Hindlimb muscle (tissue), 1 donor: ENCODE results near the gene FAM78A. TPM values are rescaled to one million over a fixed set of nuclear protein-coding genes. Genes with fewer than 3 reads are reported as not detected.
A peak's percentile ranks its signal among the peaks of the same experiment; 100 is the strongest.

Experiments
- DNase-seq: peaks from one replicate; pipeline ENCODE4 v3.0.0-alpha.2; 2013
- polyA plus RNA-seq: library from polyadenylated mRNA; unstranded; fragments of 120-200 nt; gene quantifications from one replicate; pipeline ENCODE4 v1.2.1, GENCODE V29; 2013; ENCODE audit not compliant: insufficient read length

FAM78A gene
- polyA plus RNA-seq, 1 donor: 44.5 TPM

DNA sequence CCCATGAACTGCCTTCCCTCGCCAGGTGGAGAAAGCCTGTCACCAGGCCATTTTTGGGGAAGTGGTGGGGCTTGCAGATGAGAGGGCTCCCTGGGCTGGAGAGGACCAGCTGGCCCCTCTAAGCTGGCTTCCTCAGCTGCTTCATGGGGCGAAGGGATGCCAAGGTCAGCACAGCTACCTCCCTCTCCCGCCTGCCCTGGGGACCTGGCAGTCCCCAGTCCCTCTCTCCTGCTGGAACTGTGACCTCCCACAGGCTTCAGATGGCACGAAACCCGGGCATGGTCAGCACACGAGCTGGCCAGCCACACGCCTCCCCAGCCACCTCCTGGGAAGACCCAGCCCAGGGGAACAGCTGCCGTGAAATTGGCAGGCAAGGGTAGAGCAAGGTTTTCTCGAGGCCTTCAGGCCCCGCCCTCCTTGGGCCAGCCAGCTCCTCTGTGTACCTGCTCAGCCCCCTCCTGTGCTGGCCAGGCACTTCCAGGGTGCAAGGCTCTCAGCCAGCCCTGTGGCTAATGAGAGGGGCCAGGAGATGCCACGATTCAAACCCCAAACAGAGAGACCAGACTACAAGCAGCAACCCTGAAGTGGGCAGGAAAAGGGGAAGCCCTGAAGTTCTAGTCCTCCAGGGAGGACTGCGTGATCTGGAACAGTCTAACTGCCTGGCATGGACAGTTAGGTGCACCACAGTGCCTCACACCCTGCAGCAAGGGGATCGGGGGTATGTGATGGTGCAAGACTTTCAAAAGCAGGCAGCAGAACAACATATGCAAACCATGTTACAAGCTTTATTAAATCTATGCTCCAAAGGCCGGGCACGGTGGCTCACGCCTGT, 26.1 kb upstream of the FAM78A start:
- DNase-seq: no peak

DNA sequence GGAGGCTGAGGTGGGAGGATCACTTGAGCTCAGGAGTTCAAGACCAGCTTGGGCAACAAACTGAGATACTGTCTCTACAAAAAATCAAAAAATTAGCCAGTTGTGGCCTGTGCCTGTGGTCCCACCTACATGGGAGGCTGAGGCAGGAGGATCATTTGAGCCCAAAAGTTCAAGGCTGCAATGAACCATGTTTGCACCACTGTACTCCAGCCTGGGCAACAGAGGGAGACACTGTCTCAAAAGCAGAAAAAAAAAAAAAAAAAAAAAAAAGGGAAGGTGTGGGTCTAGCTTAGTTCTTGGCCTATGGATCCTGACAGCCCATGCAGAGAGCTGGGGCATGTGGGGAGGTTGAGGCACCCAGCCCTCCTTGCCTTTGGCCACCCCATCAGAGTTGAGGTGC, 24.1 kb upstream of the FAM78A start:
- no peak for DNase-seq

DNA sequence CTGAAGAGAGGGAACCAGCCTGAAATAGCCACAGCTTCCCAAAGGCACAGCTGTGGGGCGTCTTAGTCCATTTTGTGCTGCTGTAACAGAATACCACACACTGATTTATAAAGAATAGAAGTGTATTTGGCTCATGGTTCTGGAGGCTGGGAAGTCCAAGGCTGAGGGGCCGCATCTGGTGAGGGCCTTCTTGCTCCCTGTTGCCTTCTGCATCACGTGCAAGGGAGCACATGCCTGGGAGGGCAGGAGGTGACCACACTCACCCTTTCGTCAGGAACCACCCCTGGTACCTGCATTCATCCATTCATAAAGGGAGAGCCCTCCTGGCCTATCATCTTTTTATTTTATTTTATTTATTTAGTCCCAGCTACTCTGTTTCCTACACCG, 23.6 kb upstream of the FAM78A start:
- no peak for DNase-seq

DNA sequence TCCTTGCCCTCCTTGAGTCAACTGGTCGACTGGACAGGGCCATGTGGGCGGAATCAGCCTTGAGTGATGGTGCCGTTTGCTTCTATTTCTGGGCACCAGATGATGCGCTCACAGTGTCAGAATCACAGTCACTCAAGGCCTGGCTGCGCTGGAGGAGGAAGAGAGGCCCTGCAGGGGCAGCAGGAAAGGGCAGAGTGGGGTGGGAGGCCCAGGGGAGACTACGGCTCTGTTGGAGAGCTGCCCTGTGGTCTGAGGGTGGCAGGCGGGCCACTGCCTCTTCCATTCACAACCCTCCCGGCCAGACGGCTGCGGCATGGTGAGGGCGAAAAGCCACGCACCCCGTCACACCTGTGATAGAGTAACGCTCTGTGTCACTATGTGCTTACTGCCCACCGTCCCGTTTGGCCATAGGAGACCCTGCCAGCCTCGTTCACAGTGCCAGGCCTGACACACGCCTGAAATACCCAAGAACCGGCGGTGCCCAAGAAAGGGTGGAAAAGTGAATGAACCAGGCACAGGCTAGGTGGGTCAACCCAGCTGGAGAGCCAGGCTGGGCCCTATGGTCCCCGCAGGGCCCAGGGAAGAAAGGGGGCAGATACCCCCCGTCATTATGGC, 23.1 kb upstream of the FAM78A start:
- DNase-seq: no peak

DNA sequence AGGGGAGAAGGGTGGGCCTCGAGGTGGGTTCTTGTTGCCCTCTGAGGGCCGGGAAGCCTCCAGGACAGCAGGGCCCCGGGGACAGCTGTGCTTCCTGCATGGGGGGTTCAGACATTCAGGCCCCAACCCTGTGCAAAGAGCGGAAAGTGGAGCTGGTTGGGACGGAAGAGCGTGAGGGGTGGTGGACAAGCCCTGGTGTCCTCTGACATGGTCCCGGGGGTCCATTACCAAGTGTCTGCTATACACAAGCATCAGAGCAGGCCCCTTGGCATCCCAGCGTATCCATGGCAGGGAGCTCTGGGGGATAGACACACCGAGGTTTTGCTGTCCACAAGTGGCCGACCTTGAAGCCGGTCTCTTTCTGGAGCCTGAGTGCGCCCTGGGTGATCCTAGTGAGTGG, 22.5 kb upstream of the FAM78A start:
- no peak for DNase-seq

DNA sequence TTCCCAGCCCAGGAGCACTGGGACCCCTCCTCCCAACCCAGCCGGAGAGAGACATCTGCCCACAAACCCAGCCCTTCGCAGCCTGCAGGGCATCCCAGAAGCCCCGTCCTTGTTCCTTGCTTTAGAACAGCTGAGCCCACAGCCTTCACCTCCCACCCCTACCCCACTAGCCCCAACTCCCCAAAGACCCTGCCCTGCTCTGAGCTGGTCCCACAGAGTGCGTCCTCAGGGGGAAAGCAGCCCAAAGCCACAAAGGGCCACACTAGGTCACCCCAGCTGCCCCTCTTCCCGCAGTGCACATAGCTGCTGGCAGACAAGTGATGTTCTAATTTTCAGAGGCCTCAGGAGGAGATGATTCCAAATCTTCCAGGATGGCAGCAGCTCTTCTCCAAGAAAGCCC, 22.0 kb upstream of the FAM78A start:
- DNase-seq: no peak

DNA sequence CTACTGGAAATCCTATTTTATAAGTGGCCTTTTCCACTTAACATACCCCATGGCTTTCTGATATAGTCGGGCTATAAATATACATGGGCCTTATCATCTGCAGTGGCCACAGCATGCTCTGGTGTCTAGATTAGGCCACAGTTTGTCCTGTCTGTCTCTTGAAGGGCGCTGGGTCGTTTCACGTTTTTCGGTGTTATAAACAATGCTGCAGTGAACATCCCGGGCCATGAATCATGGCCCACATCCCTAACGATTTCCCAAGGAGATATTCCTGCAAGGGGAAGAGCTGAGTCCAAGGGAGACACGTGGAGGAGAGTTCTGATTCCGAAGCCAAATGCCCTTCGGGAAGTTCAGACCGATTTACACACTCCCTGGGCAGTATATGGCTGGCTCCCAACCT, 21.6 kb upstream of the FAM78A start:
- DNase-seq: no peak

DNA sequence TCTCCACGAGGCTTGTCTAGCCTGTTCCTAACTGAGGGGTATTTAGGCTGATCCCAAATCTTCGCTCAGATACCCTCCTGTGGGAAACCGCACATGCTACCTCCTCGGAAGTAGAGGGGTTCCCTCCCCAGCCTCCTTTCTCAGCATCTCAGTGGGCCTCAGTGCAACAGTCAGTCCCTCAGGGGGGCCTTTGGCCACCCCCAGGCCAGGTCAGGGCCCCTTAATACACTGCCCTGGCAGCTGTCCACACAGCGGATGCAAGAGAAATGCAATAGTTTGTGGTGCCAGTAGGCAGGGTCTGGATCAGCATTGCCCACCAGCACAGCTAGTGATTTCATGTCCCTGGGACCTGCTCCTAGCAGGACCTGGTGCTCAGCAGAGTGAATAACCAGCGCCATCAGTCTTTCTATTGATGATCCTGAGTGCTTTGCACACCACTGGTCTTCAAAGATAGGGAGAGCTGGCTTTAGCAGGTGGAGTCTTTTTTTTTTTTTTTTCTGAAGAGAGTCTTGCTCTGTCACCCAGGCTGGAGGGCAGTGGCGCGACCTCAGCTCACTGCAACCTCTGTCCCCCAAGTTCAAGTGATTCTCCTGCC, 20.7 kb upstream of the FAM78A start:
- DNase-seq: no peak

DNA sequence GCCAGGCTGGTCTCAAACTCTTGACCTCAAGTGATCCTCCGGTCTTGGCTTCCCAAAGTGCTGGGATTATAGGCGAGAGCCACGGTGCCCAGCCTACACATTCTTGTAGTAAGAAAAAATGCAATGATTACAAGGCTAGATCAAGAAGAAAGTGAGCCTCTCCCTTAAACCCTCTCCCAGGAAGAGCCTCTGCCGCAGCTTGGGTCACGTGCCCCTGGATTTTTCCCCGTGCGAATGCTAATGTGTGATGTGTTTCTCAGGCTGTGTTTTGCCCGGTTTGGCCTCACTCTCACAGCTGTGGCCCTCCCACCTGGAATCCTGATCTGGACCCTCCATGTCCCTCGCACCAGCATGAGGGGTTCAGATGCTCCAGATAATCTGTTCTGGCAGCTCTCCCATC, 20.1 kb upstream of the FAM78A start:
- DNase-seq: no peak

DNA sequence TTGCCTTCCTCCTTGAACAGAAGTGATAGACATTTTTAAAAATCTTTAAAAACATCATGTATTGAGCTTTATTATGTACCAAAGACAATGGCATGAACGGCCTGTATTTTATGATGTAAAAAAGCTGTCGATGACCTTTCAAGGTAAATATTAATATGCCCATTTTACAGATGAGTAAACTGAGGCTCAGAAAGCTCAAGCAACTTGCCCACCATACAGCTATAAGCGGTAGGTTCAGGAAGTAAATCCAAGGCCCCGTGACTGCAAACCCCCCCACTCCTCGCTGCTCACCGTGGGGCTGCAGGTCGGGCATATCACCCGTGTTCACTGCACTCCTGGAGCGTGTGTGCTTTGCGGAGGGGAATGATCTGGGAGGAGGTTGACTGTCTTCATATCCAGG, 16.6 kb upstream of the FAM78A start:
- no peak for DNase-seq

DNA sequence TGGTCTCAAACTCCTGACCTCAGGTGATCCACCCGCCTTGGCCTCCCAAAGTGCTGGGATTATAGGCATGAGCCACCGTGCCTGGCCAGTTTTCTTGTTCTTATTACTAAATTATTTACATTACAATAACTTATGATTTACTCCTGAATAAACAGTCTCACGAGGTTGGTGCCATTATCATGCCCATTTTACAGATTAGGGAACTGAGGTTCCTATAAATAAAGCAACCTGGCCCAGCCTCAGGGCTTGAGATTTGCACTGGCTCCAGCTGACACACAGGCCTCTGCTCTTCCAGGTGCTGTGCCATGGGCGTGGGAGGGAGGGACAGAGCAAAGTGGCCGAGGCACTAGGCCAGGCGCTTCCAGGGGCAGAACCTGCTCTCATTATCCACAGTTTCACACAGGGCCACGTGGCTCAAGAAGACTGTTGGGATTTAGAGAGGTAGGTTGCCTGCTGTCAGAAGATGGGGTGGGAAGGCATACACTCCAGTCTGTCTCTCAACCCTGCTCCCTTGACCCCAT, 15.5 kb upstream of the FAM78A start:
- no peak for DNase-seq

DNA sequence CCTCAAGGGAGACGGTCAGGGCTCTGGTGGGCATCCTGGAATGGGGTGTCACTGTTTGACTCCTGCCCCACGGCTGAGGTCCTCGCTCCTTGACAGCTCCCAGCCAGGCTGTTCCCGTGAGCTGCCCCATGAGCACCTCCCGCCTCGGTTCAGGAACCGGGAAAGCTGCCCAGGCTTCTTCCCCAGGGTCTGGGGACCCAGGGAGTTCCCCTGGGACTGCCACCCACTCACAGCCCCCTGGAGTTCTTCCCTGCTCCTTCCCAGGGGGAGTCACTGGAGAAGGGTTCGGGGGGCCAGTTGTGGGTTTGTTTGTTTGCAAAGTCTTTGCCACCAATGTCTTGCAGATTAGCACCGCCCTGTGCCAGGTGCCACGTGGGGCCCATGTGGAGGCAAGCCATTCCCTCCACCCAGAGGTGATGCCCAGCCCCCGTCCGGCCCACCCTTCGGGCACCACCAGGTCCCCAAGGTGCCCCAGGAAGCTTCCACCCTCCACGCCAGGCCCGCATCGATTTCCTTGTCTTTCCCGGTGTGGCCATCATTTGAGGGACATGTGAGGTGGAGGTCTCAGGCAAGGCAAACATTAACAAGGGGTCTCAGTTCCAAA, 14.6 kb upstream of the FAM78A start:
- no peak for DNase-seq

DNA sequence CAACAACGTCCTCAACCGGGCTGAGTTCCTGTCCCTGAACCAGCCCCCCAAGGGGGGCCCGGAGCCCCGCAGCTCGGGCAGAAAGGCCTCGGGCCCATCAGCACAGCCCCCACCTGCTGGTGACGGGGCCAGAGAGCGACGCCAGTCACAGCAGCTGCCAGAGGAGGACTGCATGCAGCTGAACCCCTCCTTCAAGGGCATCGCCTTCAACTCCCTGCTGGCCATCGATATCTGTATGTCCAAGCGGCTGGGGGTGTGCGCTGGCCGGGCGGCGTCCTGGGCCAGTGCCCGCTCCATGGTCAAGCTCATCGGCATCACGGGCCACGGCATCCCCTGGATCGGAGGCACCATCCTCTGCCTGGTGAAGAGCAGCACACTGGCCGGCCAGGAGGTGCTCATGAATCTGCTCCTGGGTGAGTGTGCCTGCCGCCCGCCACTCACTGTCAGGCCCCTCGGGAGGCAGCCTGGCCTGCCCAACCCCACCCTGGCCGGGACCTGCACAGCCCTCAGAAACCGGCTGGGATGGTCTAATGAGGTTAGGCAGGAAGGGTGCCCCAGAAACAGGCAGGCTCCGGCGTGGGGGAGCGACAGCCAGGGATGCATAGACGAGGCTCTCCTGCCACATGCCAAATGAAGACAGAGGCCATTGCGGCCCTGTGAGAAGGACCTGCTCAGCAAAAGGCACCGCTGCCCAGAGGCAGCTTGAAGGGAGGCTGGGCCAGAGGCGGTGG, 13.9 kb upstream of the FAM78A start:
- no peak for DNase-seq

DNA sequence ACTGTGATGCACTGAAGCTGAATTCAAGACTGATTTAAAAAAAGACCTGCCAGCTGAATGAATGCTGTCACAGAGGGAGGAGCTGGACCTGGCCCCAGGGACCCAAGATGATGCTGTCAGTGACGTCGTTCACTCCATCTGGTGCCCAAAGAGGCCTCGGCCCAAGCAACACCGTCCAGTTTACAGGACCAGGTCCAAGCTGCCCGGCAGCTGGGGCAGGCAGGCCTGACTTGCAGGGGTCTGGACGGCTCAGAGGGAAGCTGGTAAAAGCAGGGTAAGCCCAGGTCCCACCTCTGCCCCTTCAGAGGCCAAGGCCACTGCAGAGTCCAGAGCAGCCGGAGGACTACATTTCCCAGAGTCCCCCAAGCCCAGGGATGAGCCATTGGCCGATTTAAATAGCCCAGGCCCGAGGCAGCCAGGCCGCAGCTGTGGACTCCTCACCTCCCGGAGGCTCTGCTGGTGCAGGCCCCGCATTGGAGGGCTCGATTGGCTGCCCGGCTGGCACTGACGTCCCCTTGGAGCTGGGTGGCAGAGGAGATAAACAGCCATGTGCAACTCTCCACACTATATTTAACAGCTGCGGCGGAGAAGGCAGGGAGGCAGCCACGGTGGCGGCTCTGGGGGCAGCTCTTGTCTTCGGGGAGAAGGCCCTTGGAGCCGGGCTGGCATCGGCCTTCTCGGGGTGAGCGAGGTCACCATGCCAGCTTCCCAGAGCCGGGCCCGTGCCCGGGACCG, 13.2 kb upstream of the FAM78A start, which contains the start of gene PLPP7:
Gene PLPP7, plus strand, starts transcription at position 423 of the 735 bp plus-strand sequence. Its CDS starts 275 bp downstream, at position 698.
- DNase-seq: peak; percentile 82

DNA sequence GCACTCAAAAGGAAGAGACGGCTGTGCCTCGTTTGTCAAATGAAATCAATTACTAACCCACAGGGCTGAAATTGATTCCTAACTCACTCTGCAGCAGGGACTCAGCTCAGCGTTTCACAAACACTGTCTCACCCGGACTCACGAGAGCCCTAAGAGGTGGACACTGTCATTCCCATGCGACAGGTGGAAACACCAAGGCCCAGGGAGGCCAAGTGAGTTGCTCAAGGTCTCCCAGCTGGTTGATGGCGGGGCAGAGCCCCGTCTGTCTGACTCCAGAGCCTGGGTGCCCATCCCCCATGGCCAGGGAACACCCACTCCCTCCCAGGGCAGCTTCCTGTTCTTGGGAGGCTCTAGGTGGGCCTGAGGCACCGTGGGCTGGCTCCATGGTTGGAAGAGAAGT, 11.9 kb upstream of the FAM78A start:
- DNase-seq: no peak

DNA sequence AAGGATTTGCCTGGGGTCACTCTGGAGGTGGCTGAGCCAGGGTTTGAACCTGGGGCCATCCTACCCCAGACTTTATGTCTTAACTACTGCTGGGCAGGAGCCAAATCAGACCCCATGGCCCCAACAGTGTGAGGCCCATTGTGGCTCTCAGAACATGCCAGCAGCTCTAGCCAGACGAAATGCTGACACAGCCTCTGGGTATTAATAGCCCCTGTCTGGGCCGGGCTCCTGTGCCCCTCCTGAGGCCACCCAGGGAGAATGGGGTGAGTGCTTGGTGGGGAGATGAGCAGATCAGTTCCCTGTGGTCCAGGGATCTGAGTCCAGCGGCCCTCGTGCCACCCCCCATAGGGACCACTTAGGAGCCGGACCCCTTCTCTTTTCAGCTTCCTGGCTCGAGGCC, 11.0 kb upstream of the FAM78A start:
- DNase-seq: no peak

DNA sequence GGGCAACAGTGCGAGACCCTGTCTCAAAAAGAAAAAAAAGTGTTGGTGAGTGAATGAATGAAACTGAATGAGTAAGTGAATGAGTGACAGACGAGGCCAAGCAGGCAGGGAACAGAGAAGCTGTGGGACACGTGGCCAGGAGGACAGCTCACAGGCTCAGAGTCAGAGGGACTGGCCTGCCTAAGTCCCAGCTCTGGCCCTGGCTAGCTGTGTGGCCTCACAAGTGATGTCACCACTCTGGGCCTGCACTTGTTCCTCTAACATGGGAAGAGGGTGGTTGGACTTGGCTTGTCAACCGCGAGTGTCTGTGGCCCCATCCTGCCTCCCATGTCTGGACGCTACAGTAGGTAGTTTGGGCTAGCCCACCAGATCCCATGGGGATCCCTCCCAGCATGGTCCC, 8.5 kb upstream of the FAM78A start:
- no peak for DNase-seq

DNA sequence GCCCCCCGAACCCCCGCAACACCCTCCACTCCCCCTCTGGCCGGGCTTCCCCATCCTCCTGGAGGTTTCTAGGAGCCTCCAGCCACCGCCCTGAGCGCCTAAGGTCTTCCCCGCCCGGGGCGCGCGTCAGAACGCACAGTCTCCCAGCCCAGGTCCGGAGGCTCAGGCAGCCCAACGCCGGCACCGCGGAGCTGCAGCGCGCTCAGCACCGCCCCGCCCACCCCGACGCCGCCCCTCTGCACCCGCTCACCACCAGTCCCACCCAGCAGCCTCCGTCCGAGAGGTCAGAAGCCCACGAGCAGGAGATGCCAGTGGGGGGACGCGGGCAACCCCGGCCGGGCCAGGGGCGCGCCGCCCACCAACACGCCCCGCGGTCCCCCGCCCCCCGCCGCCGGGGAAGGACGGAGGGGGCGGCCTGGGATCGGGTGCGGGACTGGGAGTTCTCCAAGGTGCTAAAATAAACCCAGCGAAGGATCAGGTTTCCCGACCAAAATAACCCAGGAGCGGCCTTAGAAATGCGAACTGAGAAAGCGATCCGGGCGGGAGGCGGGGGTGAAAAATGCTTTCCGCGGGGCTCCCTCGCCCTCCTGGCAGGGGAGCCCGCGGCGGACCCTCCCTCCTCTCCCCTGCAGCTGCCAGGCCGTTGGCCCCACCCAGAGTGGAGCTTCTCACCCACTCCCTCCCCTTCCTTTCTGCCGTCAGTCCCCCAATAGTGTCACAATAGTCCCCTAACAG, 6.5 kb upstream of the FAM78A start:
- DNase-seq: peak; percentile 53

DNA sequence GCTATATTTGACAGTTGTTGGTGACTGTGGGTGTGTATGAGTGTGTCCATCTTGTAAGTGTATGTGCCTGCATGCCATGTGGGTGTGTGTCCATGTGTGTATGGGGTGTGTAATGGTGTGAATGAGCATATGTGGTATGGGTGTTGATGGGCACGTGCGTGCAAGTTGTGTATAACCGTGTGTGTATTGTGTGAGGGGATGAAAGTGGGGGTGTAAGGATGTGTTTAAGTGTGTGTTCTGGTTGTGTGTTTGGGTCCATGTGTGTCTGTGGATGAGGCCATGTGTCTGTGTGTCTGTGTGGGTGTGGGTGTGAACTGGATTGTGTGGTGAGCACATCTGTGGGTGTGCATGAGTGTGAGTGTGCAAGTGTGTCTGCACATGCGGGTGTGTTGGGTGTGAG, 5.9 kb upstream of the FAM78A start:
- DNase-seq: no peak

DNA sequence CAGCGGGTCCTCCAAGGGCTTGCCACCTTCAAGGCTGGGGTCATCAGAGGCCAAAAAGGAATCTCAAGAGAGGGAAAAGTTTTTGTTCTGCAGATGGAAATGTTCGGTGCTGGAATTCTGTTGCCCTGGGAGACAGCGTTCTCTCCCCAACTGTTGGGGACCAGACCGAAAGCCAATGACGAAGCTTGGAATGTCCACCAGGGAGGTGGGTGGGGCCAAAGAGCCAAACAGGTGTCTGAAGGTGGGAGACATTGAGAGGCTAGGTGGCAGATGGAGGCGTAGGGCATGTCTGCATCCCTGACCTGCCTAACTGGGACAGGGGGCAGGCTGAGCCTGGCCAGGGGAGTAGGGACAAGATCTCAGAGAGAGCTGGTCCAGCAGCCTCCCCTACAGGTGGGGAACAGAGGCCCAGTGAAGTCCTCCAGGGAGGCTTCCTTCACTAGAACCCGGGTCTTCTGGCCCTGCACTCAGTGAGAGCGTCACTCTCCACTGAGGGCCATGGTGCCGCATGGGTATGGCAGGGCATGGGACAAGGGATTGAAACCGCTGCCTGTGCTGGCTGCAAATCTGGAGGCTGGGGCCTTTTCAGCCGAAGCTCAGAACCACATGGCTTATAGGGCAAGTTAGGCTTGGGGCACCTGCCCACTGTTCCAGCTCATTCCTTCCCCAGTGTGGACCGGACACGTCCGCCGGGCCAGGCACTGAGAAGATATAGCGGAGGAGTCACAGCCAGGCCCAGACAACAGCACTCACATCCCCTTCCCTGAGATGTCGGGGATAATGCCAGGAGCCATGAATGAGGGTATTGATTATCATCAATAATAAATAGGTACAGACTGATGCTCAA, 5.0 kb upstream of the FAM78A start:
- no peak for DNase-seq
